Trophoblast cell (in vitro differentiated cells and primary cell): ENCODE measurements around the gene ELF3.

Experiments used
- DNase-seq, 2 donors: peaks; one replicate each; pipeline ENCODE4 v3.0.0-alpha.2; 2016
- H2AFZ ChIP-seq: 2 replicates; pipeline ENCODE4 v1.6.1; 2013; ENCODE audit warnings: low read length, moderate library complexity, mild to moderate bottlenecking; ENCODE audit not compliant: insufficient read depth, poor library complexity
- H2AK5ac ChIP-seq: 2 replicates; pipeline ENCODE4 v1.6.1; 2013; ENCODE audit warnings: mild to moderate bottlenecking, low read length
- H2BK120ac ChIP-seq: 2 replicates; pipeline ENCODE4 v1.6.1; 2013; ENCODE audit warnings: low read length, mild to moderate bottlenecking, moderate library complexity; ENCODE audit not compliant: insufficient read depth, poor library complexity
- H2BK12ac ChIP-seq: 2 replicates; pipeline ENCODE4 v1.6.1; 2013; ENCODE audit warnings: mild to moderate bottlenecking, low read length, moderate library complexity
- H2BK5ac ChIP-seq: 2 replicates; pipeline ENCODE4 v1.6.1; 2013; ENCODE audit warnings: low read length, low read depth, moderate library complexity, mild to moderate bottlenecking; ENCODE audit not compliant: poor library complexity
- H3K14ac ChIP-seq: 2 replicates; pipeline ENCODE4 v1.6.1; 2013; ENCODE audit warnings: mild to moderate bottlenecking, low read length
- H3K18ac ChIP-seq: 2 replicates; pipeline ENCODE4 v1.6.1; 2013; ENCODE audit warnings: mild to moderate bottlenecking, low read length
- H3K23ac ChIP-seq: 2 replicates; pipeline ENCODE4 v1.6.1; 2013; ENCODE audit warnings: low read length
- H3K27ac ChIP-seq: 2 replicates; pipeline ENCODE4 v1.5.1; 2013; ENCODE audit warnings: low read depth, mild to moderate bottlenecking, inconsistent platforms, low read length, moderate library complexity
- H3K27me3 ChIP-seq: 2 replicates; pipeline ENCODE4 v1.6.1; 2013; ENCODE audit warnings: inconsistent platforms, mild to moderate bottlenecking, low read length, moderate library complexity; ENCODE audit not compliant: insufficient read depth
- H3K36me3 ChIP-seq, 2 experiments: 1 replicate in 1 of 2; 2 replicates in 1 of 2; pipeline ENCODE4 v1.6.1; 2013; ENCODE audit warnings: low read length in 2 of 2, mild to moderate bottlenecking in 2 of 2, moderate library complexity in 1 of 2; ENCODE audit not compliant: insufficient read depth in 2 of 2, control insufficient read depth in 1 of 2
- H3K4ac ChIP-seq: 2 replicates; pipeline ENCODE4 v1.6.1; 2013; ENCODE audit warnings: low read depth, mild to moderate bottlenecking, low read length, moderate library complexity
- H3K4me1 ChIP-seq, 2 experiments: 1 replicate in 1 of 2; 2 replicates in 1 of 2; pipeline ENCODE4 v1.6.1; 2013; ENCODE audit warnings: low read length in 2 of 2, mild to moderate bottlenecking in 2 of 2, moderate library complexity in 1 of 2; ENCODE audit not compliant: insufficient read depth in 2 of 2, control insufficient read depth in 1 of 2
- H3K4me2 ChIP-seq: 2 replicates; pipeline ENCODE4 v1.6.1; 2013; ENCODE audit warnings: inconsistent platforms, mild to moderate bottlenecking, low read length, moderate library complexity
- H3K4me3 ChIP-seq: 2 replicates; pipeline ENCODE4 v1.5.1; 2013; ENCODE audit warnings: mild to moderate bottlenecking, low read depth, low read length, inconsistent platforms
- H3K79me1 ChIP-seq: one replicate; pipeline ENCODE4 v1.6.1; 2013; ENCODE audit warnings: low read length
- H3K79me2 ChIP-seq: 2 replicates; pipeline ENCODE4 v1.6.1; 2013; ENCODE audit warnings: low read length, mild to moderate bottlenecking; ENCODE audit not compliant: control insufficient read depth, insufficient read depth, poor library complexity
- H3K9ac ChIP-seq: 2 replicates; pipeline ENCODE4 v1.6.1; 2013; ENCODE audit warnings: mild to moderate bottlenecking, low read length
- H3K9me3 ChIP-seq: 2 replicates; pipeline ENCODE4 v1.6.1; 2013; ENCODE audit warnings: low read depth, mild to moderate bottlenecking, control low read depth, inconsistent platforms, low read length; ENCODE audit not compliant: insufficient read depth
- H4K12ac ChIP-seq: 2 replicates; pipeline ENCODE4 v1.6.1; 2013; ENCODE audit warnings: low read depth, mild to moderate bottlenecking, low read length, moderate library complexity
- H4K8ac ChIP-seq: 2 replicates; pipeline ENCODE4 v1.6.1; 2013; ENCODE audit warnings: low read depth, mild to moderate bottlenecking, low read length, moderate library complexity
- H4K91ac ChIP-seq: one replicate; pipeline ENCODE4 v1.6.1; 2013; ENCODE audit warnings: low read depth, mild to moderate bottlenecking, low read length, moderate library complexity
- WGBS: extraction: QIAGEN DNeasy Blood & Tissue Kit; methylation state at CpG from one replicate; pipeline ENCODE4 v1.1.7; 2013; ENCODE audit warnings: missing lambda C conversion rate; ENCODE audit not compliant: insufficient read length, insufficient coverage; ENCODE audit errors: extremely low coverage; 5-methylcytosine and 5-hydroxymethylcytosine counted together

ELF3 gene

GRCh38 chr1:202004711-202005110 is 5.7 kb upstream of the ELF3 start:
- peaks cover 18% of the 10 kb centered on the region for H3K79me1 ChIP-seq
- no peaks in the 10 kb centered on the region for H3K9me3 ChIP-seq
- no peaks in the 10 kb centered on the region for H3K27me3 ChIP-seq
- no peak overlapping the region for H4K12ac ChIP-seq
- H2BK120ac ChIP-seq: no peak overlapping the region
- H2BK5ac ChIP-seq: no peak overlapping the region
- no peak overlapping the region for H4K91ac ChIP-seq
- peak; percentile 55 to 56 for DNase-seq
- peaks cover 38 to 46% of the 10 kb centered on the region in 2 experiments for H3K36me3 ChIP-seq
- H3K27ac ChIP-seq: no peak overlapping the region
- H3K4ac ChIP-seq: no peak overlapping the region
- H2AFZ ChIP-seq: no peak overlapping the region
- no peak overlapping the region for H2BK12ac ChIP-seq
- no peak overlapping the region for H3K9ac ChIP-seq
- no peak overlapping the region for H3K4me3 ChIP-seq
- no CpG with 5 or more reads among the region's 9 CpGs for WGBS
- H3K23ac ChIP-seq: no peak overlapping the region
- H2AK5ac ChIP-seq: no peak overlapping the region
- no peak overlapping the region for H4K8ac ChIP-seq
- H3K4me1 ChIP-seq: peaks cover 18 to 35% of the 10 kb centered on the region in 2 experiments
- H3K4me2 ChIP-seq: no peak overlapping the region
- H3K18ac ChIP-seq: no peak overlapping the region
- no peak overlapping the region for H3K14ac ChIP-seq
- H3K79me2 ChIP-seq: peaks cover 4% of the 10 kb centered on the region

GRCh38 chr1:202005958-202006357 is 4.4 kb upstream of the ELF3 start:
- H3K4me1 ChIP-seq: peaks cover 25 to 44% of the 10 kb centered on the region in 2 experiments
- H3K36me3 ChIP-seq: peaks cover 31 to 38% of the 10 kb centered on the region in 2 experiments
- no peak overlapping the region for H3K4me2 ChIP-seq
- no peaks in the 10 kb centered on the region for H3K9me3 ChIP-seq
- no peak overlapping the region for H2AFZ ChIP-seq
- H2AK5ac ChIP-seq: no peak overlapping the region
- H4K8ac ChIP-seq: no peak overlapping the region
- no peak overlapping the region for H3K4me3 ChIP-seq
- peak in 1 of 2 donors; percentile 70 for DNase-seq
- H3K4ac ChIP-seq: no peak overlapping the region
- H2BK5ac ChIP-seq: no peak overlapping the region
- peaks cover 6% of the 10 kb centered on the region for H3K79me2 ChIP-seq
- H3K27me3 ChIP-seq: no peaks in the 10 kb centered on the region
- no peak overlapping the region for H3K9ac ChIP-seq
- peaks cover 27% of the 10 kb centered on the region for H3K79me1 ChIP-seq
- no peak overlapping the region for H4K12ac ChIP-seq
- no peak overlapping the region for H2BK120ac ChIP-seq
- H3K18ac ChIP-seq: no peak overlapping the region
- no peak overlapping the region for H4K91ac ChIP-seq
- no peak overlapping the region for H3K23ac ChIP-seq
- H3K14ac ChIP-seq: no peak overlapping the region
- WGBS: no CpG with 5 or more reads among the region's 2 CpGs
- H2BK12ac ChIP-seq: no peak overlapping the region
- peak overlapping the region; percentile 24 for H3K27ac ChIP-seq

- Histone ChIP-seq H3K4me3 (no peak overlapping the region), H3K4me2 (peak overlapping the region; percentile 41), H3K79me2 (peaks cover 8% of the 10 kb centered on the region), H3K18ac (peak overlapping the region; percentile 91), H3K27me3 (no peaks in the 10 kb centered on the region), H4K12ac (no peak overlapping the region), H2BK5ac (peak overlapping the region; percentile 91), H3K27ac (peak overlapping the region; percentile 92), H3K79me1 (peaks cover 32% of the 10 kb centered on the region), H4K8ac (no peak overlapping the region), H2AK5ac (peak overlapping the region; percentile 94), H3K4me1 (peaks cover 36 to 51% of the 10 kb centered on the region in 2 experiments), H2AFZ (no peak overlapping the region), H3K23ac (no peak overlapping the region), H3K9me3 (no peaks in the 10 kb centered on the region), H4K91ac (peak overlapping the region; percentile 89), H3K36me3 (peaks cover 28% of the 10 kb centered on the region in 2 experiments), H3K14ac (peak overlapping the region; percentile 90), H3K9ac (no peak overlapping the region), H2BK12ac (peak overlapping the region; percentile 96), H2BK120ac (peak overlapping the region; percentile 98), H3K4ac (peak overlapping the region; percentile 80)
- peak; percentile 54 to 73 for DNase-seq
- WGBS: no CpG with 5 or more reads among the region's 8 CpGs
Measured at GRCh38 chr1:202007304-202007703, 3.1 kb upstream of the ELF3 start.

- Histone ChIP-seq H2BK5ac (peak overlapping the region; percentile 91), H3K27me3 (no peaks in the 10 kb centered on the region), H3K18ac (peak overlapping the region; percentile 91), H2AK5ac (peak overlapping the region; percentile 94), H4K91ac (peak overlapping the region; percentile 89), H3K79me2 (peaks cover 8% of the 10 kb centered on the region), H3K4me3 (no peak overlapping the region), H3K14ac (peak overlapping the region; percentile 90), H3K36me3 (peaks cover 25 to 30% of the 10 kb centered on the region in 2 experiments), H3K79me1 (peaks cover 37% of the 10 kb centered on the region), H2BK12ac (peak overlapping the region; percentile 96), H2AFZ (peak overlapping the region; percentile 26), H3K27ac (peak overlapping the region; percentile 92), H2BK120ac (peak overlapping the region; percentile 98), H3K9ac (no peak overlapping the region), H4K8ac (peak overlapping the region; percentile 76), H3K4ac (peak overlapping the region; percentile 80), H4K12ac (no peak overlapping the region), H3K23ac (no peak overlapping the region), H3K9me3 (no peaks in the 10 kb centered on the region), H3K4me1 (peaks cover 36 to 55% of the 10 kb centered on the region in 2 experiments), H3K4me2 (peak overlapping the region; percentile 41)
- DNase-seq: peak; percentile 97 to 99
- no CpG with 5 or more reads among the region's 11 CpGs for WGBS
Measured at GRCh38 chr1:202007805-202008489, 2.4 kb upstream of the ELF3 start.
